Retinal pigment epithelial cell (primary cell): Measurements from ENCODE around the gene AK1.
"Not testable (repeated sequence)": the region's sequence is repeated elsewhere in the genome, so short reads cannot be mapped to it uniquely, and the experiment has no call there.

Experiments used
- DNase-seq: peaks from one replicate; pipeline ENCODE4 v3.0.0-alpha.2; 2010; ENCODE audit warnings: low read depth
- H3K4me3 ChIP-seq: 2 replicates; pipeline ENCODE4 v1.5.1; 2011; ENCODE audit warnings: mild to moderate bottlenecking, low read length, control low read depth, moderate library complexity
- TF ChIP-seq, protein P1 (sequence below): conservative IDR thresholded peaks from 2 replicates; pipeline ENCODE4 v1.5.1; 2011; ENCODE audit warnings: low read depth, low read length, control low read depth, inconsistent platforms

Gene AK1

DNA sequence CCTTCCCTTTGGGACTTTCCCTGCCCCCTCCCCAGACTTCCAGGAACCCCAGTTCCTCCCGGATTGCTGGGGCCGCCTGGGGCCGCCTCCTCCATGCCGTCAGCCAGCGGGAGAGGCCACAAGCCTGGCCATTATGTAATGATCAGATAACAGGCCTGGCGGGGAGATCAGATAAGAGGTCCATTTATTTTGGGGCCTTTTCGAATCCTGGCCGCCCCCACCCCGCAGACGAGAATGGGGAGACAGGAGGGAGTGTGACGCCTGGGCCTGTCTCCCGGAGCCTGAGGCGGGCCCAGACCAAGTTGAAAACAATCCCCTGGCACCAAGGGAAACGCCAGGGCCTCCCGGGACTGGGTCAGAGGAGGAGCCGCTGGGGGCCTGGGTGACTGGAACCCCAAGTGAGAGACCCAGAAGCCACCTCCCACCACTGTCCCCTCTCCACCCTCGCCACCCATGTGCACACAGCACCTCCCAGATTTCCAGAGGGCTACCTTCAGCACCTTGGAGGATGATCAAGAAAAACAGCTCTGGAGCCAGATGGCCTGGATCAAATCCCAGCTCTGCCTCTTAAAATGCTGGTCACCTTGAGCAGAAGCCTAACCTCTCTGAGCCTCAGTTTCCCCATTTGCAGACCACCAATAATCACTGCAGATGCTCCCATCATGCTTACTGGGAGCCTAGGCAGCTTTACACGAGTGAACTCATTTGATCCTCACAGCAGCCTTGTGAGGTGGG, 30.9 kb downstream of the AK1 start:
- TF ChIP-seq, protein P1, sequence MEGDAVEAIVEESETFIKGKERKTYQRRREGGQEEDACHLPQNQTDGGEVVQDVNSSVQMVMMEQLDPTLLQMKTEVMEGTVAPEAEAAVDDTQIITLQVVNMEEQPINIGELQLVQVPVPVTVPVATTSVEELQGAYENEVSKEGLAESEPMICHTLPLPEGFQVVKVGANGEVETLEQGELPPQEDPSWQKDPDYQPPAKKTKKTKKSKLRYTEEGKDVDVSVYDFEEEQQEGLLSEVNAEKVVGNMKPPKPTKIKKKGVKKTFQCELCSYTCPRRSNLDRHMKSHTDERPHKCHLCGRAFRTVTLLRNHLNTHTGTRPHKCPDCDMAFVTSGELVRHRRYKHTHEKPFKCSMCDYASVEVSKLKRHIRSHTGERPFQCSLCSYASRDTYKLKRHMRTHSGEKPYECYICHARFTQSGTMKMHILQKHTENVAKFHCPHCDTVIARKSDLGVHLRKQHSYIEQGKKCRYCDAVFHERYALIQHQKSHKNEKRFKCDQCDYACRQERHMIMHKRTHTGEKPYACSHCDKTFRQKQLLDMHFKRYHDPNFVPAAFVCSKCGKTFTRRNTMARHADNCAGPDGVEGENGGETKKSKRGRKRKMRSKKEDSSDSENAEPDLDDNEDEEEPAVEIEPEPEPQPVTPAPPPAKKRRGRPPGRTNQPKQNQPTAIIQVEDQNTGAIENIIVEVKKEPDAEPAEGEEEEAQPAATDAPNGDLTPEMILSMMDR = no peak
- no peak for DNase-seq
- H3K4me3 ChIP-seq = no peak overlapping the region

DNA sequence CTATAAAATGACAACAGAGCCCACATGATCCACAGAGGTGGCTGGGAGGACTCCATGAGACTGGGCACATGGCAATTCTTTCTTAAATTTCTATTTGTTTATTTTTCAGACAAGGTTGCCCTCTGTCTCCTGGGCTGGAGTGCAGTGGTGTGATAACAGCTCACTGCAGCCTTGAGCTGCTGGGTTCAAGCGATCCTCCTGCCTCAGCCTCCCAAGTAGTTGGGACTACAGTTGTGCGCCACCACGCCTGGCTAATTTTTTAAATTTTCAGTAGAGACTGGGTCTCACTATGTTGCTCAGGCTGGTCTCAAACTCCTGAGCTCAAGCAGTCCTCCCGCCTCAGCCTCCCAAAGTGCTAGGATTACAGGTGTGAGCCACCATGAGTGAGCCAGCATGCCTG, 31.9 kb downstream of the AK1 start:
- not testable (repeated sequence) for H3K4me3 ChIP-seq, DNase-seq

DNA sequence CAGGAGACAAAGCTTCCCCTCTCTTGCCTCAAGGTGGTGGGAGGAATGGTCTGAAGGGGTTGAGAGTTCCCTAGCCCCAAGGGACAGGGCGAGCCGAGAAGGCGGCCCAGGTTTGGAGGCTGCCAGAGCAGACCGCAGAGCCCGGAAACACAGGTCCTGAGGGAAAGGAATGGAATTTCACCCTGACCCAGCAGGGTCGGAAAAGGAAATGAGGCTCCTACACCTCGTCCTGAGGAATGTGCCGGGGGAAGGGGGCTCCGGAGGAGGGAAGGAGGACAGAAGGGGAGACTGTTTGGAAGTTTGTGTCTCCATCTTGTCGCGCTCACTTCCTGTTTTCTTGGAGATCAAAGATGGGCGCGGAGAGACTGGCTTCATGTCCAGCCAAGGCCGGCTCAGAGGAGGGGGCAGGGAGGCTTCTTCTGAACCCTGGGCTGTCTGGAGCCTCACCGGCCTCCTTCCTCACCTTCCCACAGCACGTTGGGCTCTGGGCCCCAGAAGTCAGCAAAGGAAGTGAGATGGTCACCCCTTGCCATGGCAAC, 32.6 kb downstream of the AK1 start:
- TF ChIP-seq, protein P1 = no peak
- no peak overlapping the region for H3K4me3 ChIP-seq
- no peak for DNase-seq

DNA sequence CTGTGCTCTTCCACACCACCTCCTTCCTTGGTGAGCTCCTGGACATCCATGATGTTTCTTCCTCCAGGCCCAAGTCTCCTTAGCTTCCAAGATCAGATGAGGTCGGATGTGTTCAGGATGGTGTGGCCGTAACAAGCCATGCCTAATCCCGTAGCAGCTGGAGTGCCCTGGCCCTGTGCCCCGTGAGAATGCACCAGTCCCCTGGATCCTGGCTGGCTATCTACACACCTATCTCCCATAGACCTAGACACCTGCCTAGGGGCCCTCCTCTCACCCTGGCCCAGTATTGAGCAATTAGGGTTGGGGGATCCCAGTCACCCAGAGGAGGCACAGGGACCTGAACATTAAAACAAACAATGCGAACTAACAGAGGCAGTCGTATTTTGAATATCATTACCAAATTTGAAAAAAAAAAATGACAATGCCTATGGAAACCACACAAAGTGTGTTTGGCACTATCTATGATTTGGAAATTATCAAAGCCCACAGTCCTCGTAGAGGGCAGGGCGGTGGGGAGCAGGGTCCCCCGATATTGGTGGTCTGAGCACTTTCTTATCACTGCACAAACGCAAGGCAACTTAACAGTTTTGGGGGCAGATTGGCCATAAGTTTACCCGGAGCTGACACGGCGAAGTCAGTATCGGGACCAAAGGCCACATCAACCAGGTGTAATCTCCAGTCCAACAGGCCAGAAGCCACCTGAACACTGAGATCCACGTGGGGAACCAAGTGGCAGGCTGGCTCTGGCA, 36.2 kb downstream of the AK1 start:
- H3K4me3 ChIP-seq = no peak overlapping the region
- TF ChIP-seq, protein P1 = no peak
- no peak for DNase-seq

DNA sequence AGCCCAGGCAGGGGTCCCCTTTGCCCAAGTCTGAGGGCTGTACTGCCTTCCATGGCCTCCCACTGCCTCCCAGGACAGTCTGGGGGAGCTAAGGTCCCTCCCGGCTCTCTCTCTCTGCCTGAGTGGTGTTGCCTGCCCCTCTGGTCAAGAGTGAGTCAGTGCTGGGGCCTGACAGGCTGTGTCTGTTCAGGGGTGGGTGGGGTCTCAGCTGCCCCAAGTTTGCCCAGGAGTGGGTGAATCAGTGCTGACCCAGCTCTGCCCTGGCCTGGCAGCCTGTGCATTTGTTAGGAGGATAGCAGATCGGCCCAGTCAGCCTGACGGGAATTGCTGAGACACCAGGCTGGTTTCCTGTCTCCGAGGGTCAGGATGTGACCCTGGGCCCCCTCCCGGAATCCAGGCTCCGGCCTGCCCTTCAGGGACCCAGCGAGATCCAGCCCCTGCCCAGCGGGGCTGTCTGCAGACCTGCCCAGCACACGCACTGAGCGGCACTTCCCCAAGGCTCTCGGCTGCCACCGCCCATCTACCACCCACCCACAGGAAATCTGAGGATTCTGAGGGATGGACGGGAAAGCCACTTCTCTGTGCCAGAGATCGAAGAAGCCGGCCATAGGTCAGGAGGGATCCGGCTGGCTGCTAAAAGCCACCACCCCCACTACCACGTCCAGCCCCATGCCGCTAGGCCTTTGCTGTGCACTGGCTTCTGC, 38.9 kb downstream of the AK1 start:
- TF ChIP-seq, protein P1 = no peak
- H3K4me3 ChIP-seq = no peak overlapping the region
- DNase-seq = peak; percentile 35

DNA sequence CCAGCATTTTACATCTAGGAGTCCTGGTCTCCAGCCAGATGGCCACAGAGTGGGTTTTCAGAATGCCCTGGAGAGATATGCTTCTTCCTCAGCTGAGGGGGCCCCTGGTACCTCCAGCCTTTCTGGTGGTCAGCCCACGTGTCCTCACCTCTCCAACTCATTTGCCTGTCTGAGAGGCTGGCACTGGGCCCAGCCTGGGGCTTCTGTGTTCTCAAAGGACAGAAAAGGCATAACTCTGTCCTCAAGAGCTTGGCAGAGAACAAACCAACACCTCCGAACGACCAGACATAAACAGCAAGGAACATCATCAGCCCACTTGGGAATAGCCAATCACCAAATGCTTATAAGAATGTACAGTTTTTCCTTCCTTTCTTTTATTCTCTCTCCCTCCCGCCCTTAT, 40.1 kb downstream of the AK1 start:
- H3K4me3 ChIP-seq = no peak overlapping the region
- TF ChIP-seq, protein P1 = no peak

DNA sequence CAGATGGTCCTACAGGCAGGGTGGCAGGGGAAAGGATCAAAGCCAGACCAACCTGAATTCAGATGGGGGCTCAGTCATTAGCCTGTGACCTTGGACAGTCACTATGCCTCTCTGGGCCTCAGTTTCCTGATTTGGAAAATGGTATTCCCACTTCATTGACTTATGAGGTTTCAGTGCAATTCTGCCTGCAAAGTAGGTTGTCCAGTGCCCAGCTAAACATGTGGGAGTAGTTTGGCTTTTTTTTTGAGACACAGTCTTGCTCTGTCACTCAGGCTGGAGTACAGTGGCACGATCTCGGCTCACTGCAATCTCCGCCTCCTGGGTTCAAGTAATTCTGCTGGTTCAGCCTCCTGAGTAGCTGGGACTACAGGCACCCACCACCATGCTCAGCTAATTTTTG, 40.9 kb downstream of the AK1 start:
- not testable (repeated sequence) for H3K4me3 ChIP-seq, DNase-seq

More for the DNA sequence above, 40.1 kb downstream of the AK1 start:
- no peak for DNase-seq
